HEK293 (cell line): ENCODE data around the gene PDZRN4.

Experiments
- ELK4 ChIP-seq: IDR thresholded peaks from 2 replicates; pipeline ENCODE4 v1.6.1; 2011; ENCODE audit warnings: mild to moderate bottlenecking, low read depth, low read length, borderline replicate concordance
- MYNN ChIP-seq: fragments of 450-650 bp; formaldehyde crosslinking; IDR thresholded peaks from 2 replicates; pipeline ENCODE4 v1.5.1; 2016; ENCODE audit warnings: missing biosample characterization, missing genetic modification characterization, borderline replicate concordance
- YY1 ChIP-seq: fragments of 450-650 bp; formaldehyde crosslinking; IDR thresholded peaks from 2 replicates; pipeline ENCODE4 v1.5.1; 2018; ENCODE audit warnings: missing biosample characterization, missing genetic modification characterization
- ZNF24 ChIP-seq: fragments of 450-650 bp; formaldehyde crosslinking; IDR thresholded peaks from 2 replicates; pipeline ENCODE4 v1.5.1; 2016; ENCODE audit warnings: missing biosample characterization, missing genetic modification characterization
- TF ChIP-seq, protein P1 (sequence below): fragments of 450-650 bp; formaldehyde crosslinking; IDR thresholded peaks from 2 replicates; pipeline ENCODE4 v1.5.1; 2016; ENCODE audit warnings: missing biosample characterization, missing genetic modification characterization
- TF ChIP-seq, protein P2 (sequence below): fragments of 450-650 bp; IDR thresholded peaks from 2 replicates; pipeline ENCODE4 v1.5.1; 2018; ENCODE audit warnings: missing biosample characterization, missing genetic modification characterization
- TF ChIP-seq, protein P3 (sequence below): fragments of 450-650 bp; formaldehyde crosslinking; IDR thresholded peaks from 2 replicates; pipeline ENCODE4 v1.5.1; 2016; ENCODE audit warnings: missing biosample characterization, missing genetic modification characterization

DNA sequence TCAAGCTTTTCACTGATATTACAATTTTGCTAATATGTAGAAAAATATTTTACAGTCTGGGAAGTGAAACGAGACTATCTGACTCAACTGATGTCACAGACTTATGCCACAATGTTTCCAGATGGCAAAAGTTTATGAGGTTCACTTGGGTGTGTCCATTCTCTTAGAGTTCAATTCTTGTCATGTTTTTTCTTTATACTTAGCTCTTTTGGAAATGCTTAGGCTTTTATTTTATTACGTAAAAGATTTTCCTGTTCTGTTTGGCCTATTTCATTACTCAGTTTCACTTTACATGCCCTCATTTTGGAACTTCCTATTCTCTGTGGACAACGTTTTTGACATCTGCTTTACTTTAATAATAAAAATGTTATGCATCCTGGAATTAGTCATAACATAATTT is 2.1 kb upstream of the PDZRN4 start:
- TF ChIP-seq, protein P1, sequence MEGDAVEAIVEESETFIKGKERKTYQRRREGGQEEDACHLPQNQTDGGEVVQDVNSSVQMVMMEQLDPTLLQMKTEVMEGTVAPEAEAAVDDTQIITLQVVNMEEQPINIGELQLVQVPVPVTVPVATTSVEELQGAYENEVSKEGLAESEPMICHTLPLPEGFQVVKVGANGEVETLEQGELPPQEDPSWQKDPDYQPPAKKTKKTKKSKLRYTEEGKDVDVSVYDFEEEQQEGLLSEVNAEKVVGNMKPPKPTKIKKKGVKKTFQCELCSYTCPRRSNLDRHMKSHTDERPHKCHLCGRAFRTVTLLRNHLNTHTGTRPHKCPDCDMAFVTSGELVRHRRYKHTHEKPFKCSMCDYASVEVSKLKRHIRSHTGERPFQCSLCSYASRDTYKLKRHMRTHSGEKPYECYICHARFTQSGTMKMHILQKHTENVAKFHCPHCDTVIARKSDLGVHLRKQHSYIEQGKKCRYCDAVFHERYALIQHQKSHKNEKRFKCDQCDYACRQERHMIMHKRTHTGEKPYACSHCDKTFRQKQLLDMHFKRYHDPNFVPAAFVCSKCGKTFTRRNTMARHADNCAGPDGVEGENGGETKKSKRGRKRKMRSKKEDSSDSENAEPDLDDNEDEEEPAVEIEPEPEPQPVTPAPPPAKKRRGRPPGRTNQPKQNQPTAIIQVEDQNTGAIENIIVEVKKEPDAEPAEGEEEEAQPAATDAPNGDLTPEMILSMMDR = no peak
- no peak for TF ChIP-seq MYNN
- TF ChIP-seq, protein P2, sequence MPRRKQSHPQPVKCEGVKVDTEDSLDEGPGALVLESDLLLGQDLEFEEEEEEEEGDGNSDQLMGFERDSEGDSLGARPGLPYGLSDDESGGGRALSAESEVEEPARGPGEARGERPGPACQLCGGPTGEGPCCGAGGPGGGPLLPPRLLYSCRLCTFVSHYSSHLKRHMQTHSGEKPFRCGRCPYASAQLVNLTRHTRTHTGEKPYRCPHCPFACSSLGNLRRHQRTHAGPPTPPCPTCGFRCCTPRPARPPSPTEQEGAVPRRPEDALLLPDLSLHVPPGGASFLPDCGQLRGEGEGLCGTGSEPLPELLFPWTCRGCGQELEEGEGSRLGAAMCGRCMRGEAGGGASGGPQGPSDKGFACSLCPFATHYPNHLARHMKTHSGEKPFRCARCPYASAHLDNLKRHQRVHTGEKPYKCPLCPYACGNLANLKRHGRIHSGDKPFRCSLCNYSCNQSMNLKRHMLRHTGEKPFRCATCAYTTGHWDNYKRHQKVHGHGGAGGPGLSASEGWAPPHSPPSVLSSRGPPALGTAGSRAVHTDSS = no peak
- no peak for TF ChIP-seq ELK4
- TF ChIP-seq, protein P3, sequence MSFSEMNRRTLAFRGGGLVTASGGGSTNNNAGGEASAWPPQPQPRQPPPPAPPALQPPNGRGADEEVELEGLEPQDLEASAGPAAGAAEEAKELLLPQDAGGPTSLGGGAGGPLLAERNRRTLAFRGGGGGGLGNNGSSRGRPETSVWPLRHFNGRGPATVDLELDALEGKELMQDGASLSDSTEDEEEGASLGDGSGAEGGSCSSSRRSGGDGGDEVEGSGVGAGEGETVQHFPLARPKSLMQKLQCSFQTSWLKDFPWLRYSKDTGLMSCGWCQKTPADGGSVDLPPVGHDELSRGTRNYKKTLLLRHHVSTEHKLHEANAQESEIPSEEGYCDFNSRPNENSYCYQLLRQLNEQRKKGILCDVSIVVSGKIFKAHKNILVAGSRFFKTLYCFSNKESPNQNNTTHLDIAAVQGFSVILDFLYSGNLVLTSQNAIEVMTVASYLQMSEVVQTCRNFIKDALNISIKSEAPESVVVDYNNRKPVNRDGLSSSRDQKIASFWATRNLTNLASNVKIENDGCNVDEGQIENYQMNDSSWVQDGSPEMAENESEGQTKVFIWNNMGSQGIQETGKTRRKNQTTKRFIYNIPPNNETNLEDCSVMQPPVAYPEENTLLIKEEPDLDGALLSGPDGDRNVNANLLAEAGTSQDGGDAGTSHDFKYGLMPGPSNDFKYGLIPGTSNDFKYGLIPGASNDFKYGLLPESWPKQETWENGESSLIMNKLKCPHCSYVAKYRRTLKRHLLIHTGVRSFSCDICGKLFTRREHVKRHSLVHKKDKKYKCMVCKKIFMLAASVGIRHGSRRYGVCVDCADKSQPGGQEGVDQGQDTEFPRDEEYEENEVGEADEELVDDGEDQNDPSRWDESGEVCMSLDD (tag by site-specific recombination) = no peak
- no peak for TF ChIP-seq YY1 (tag by site-specific recombination)
- no peak for TF ChIP-seq ZNF24 (tag by site-specific recombination)
